Ovary (tissue), 3 donors: ENCODE results near the gene PCYT2.

ENCODE experiments used
- CTCF ChIP-seq, 3 donors: fragments of 450-650 bp in 2 of 3; fragments of 200-600 bp in 1 of 3; IDR thresholded peaks; one replicate each; pipeline versions ENCODE4 v1.5.1 to v1.8.0; 2016 to 2022; ENCODE audit warnings: antibody characterized with exemption in 3 of 3, mild to moderate bottlenecking in 1 of 3
- POLR2A ChIP-seq: fragments of 450-650 bp; IDR thresholded peaks from one replicate; pipeline ENCODE4 v1.6.1; 2017; ENCODE audit warnings: antibody characterized with exemption, mild to moderate bottlenecking, moderate library complexity
- donor health status: DM: no; HTN: no; CAD: no.

DNA sequence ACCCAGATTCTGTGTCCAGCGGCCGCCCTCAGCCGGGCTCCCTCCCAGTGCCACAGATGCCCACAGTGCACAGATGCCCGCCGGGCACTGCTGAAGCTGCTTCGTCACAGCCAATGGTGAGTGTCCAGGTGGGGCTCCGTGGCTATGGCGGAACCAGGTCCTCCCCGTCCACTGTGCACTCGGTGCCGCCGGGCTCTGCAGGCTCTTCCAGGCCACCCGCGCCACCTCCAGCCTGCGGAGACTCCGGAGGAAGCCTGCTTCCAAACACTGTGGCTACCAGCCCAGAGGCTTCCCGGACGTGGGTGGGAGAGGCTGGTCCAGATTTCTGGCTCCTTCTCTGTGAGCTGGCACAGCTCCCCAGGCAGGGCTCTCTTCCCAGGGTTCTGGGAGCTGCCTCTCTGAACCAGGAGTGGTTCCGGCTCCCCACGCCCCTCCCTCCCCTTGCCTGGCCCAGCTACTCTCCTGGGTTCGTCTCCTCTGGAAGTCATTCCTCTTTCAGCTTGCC lies 28.7 kb upstream of the PCYT2 start:
- TF ChIP-seq CTCF (IDR thresholded peaks at IDR 0.05) (no peak), POLR2A (no peak)
